ENCODE results near the gene ANAPC13. TPM values are rescaled to one million over a fixed set of nuclear protein-coding genes. Genes with fewer than 3 reads are reported as not detected.

The ANAPC13 gene
- total and polyA plus RNA-seq, 8 donors, result 16.5 to 59.1 (median 23.1) TPM

GRCh38 chr3:134473868-134474546, 11.8 kb downstream of the ANAPC13 start:
- peak; percentile 92 for FAIRE-seq
- H3K27ac ChIP-seq, result no peak overlapping the region

GRCh38 chr3:134472831-134473230, 13.0 kb downstream of the ANAPC13 start:
- Histone ChIP-seq H3K4me3 (no peak overlapping the region), H3K36me3 (peaks cover 0 to 6% (median 0%) of the 10 kb centered on the region in 3 donors), H3K4me1 (no peaks in the 10 kb centered on the region), H3K27me3 (no peaks in the 10 kb centered on the region), H3K27ac (no peak overlapping the region), H3K9me3 (no peaks in the 10 kb centered on the region)
- intact Hi-C loops (cut with DNase I), result loop anchor here (5.0 to 10.0 kb wide), 3 partner anchors 98 to 258 kb away; partner anchors contain the start of gene AMOTL2 (in 2 of the 3)
- no peak for TF ChIP-seq CTCF (IDR thresholded peaks at IDR 0.05)
- ATAC-seq (no peak), FAIRE-seq (no peak), DNase-seq (no peak)
- 95 to 99% methylated on average over 6 of the region's 6 CpGs for WGBS, 2 donors

More at GRCh38 chr3:134473868-134474546, 11.8 kb downstream of the ANAPC13 start:
- 24 to 25% methylated on average over 9 of the region's 9 CpGs for WGBS, 2 donors
- no peaks in the 10 kb centered on the region for H3K9me3 ChIP-seq
- peaks cover 0 to 13% (median 4%) of the 10 kb centered on the region in 3 donors for H3K36me3 ChIP-seq
- peak in 5 of 6 donors; percentile 52 to 78 (median 63) for DNase-seq
- peak; percentile 65 to 78 (median 68) for TF ChIP-seq CTCF (IDR thresholded peaks at IDR 0.05)
- no peak overlapping the region for H3K4me3 ChIP-seq
- peak; percentile 64 to 91 (median 82) for ATAC-seq
- intact Hi-C loops (cut with DNase I), result loop anchor here (5.0 to 10.0 kb wide), 3 partner anchors 99 to 259 kb away; partner anchors contain the start of gene AMOTL2 (in 2 of the 3)
- H3K4me1 ChIP-seq, result peaks cover 0 to 3% (median 0%) of the 10 kb centered on the region in 3 donors
- H3K27me3 ChIP-seq, result no peaks in the 10 kb centered on the region

DNA sequence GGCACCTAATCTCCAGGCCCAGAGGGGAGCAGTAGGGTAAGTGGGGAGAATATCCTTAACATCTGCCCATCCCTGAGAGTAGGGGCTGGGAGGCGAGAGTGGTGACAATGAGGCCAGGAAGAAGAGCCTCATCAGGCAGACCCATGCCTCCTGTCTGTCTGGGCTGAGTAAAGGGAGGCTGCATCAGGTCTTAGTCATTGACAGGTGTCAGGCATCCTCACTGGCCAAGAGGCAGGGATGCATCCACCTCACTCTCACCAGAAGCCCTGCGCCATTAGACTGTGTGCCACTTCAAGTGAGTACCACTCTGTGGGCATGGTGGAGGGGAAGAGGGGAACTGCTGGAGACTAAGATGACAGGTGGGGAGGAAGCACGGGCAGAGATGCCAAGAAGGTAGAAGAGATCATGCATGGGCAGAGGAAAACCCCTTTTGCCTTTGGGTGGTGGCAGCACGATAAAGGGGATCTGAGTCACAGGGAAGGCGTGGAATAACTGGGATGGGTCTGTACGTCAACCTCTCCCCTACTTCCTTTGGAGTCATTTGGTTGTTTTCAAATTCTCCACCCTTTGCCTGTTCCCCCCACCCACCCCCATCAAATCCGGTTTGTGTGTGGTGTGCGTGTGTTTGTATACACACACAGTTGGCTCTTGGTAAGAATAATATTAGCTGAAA, 14.1 kb downstream of the ANAPC13 start:
- DNase-seq (no peak), FAIRE-seq (no peak), ATAC-seq (no peak)
- no peak for TF ChIP-seq CTCF (IDR thresholded peaks at IDR 0.05)
- no peak overlapping the region for H3K27ac ChIP-seq
- intact Hi-C loops (cut with DNase I), result loop anchor here (5.0 to 10.0 kb wide), 3 partner anchors 97 to 257 kb away; partner anchors contain the start of gene AMOTL2 (in 2 of the 3)
- H3K9me3 ChIP-seq, result no peaks in the 10 kb centered on the region
- no peaks in the 10 kb centered on the region for H3K4me1 ChIP-seq
- H3K4me3 ChIP-seq, result no peak overlapping the region
- WGBS, 2 donors, result 84 to 90% methylated on average over 8 of the region's 8 CpGs
- no peaks in the 10 kb centered on the region for H3K36me3 ChIP-seq
- H3K27me3 ChIP-seq, result no peaks in the 10 kb centered on the region

DNA sequence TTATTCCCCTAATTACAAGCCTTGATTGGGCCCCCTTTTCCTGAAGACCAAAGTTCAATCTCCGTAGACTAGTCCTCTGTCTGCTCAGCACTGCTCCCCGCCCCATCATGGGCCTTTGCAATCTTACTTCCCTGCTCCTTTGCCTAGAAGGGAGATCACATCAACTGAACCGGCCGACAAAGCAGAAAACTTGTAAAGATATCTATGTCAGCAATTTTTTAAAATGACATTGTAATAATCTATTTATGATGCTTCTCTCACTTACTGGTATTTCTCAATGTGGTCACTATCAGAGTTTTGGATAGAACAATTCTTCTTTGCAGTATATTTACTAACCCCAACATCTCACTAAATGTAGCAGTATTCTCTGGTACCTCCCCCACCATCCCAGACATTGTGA, 17.3 kb downstream of the ANAPC13 start:
- H3K4me1 ChIP-seq, result no peaks in the 10 kb centered on the region
- WGBS, 2 donors, result 92 to 94% methylated on average over 4 of the region's 4 CpGs

More for the DNA sequence above, 17.3 kb downstream of the ANAPC13 start:
- no peak for ATAC-seq
- intact Hi-C loops (cut with DNase I), result loop anchor here in 1 of 3 donors (10.0 kb wide), 1 partner anchor 74 kb away; no protein-coding TSS in a partner anchor
- Histone ChIP-seq H3K9me3 (no peaks in the 10 kb centered on the region), H3K27ac (no peak overlapping the region), H3K4me3 (no peak overlapping the region), H3K27me3 (no peaks in the 10 kb centered on the region), H3K36me3 (no peaks in the 10 kb centered on the region)
- DNase-seq, result no peak
- FAIRE-seq, result no peak
- TF ChIP-seq CTCF (IDR thresholded peaks at IDR 0.05), result no peak
